Left lung (tissue), 10 donors: Measurements from ENCODE around the gene ARMC8. TPM values are rescaled to one million over a fixed set of nuclear protein-coding genes. Genes with fewer than 3 reads are reported as not detected.

ENCODE experiments used
- ATAC-seq: fragments of 200-7000 bp; cut with Tn5 transposase; one replicate; pipeline ENCODE4 v1.9.1; 2020; ENCODE audit warnings: moderate library complexity
- DNase-seq, 4 donors: peaks; one replicate each; pipeline ENCODE4 v3.0.0-alpha.2; 2013 to 2020
- H3K27ac ChIP-seq, 2 donors: fragments of 200-600 bp; sonication (generic) in 1 of 2; one replicate each; pipeline versions ENCODE4 v1.5.0 to v1.8.0; 2020 to 2021
- H3K27me3 ChIP-seq, 2 donors: fragments of 200-600 bp; sonication (generic) in 1 of 2; one replicate each; pipeline versions ENCODE4 v1.5.0 to v1.8.0; 2020 to 2021
- H3K36me3 ChIP-seq, 2 donors: fragments of 200-600 bp; sonication (generic) in 1 of 2; one replicate each; pipeline versions ENCODE4 v1.5.0 to v1.8.0; 2020 to 2021
- H3K4me1 ChIP-seq, 2 donors: fragments of 200-600 bp; one replicate each; pipeline ENCODE4 v1.8.0; 2021
- H3K4me3 ChIP-seq, 2 donors: fragments of 200-600 bp; sonication (generic) in 1 of 2; one replicate each; pipeline versions ENCODE4 v1.5.0 to v1.8.0; 2020 to 2021; ENCODE audit warnings: mild to moderate bottlenecking in 1 of 2
- H3K9me3 ChIP-seq, 2 donors: fragments of 200-600 bp; sonication (generic) in 1 of 2; one replicate each; pipeline versions ENCODE4 v1.5.0 to v1.8.0; 2020 to 2021
- intact Hi-C, 2 donors: fragments of 100-400 bp; cut with DNase I; formaldehyde crosslinking; loops; one replicate each; pipeline versions ENCODE4 v1.11.2 to v1.14.2; 2022
- polyA plus RNA-seq, 6 donors: library from polyadenylated mRNA; unstranded; fragments of 120-200 nt; gene quantifications; one replicate each; pipeline ENCODE4 v1.2.1, GENCODE V29; 2013; ENCODE audit not compliant: insufficient read length in 6 of 6
- total RNA-seq, 2 donors: library from RNA; stranded (reverse); fragmentation: NEBNext Ultra II Directional; extraction: Animal tissue kit (Norgen Biotek cat#: 25700); gene quantifications; one replicate each; pipeline ENCODE4 v1.2.1, GENCODE V29; 2021
- TF ChIP-seq, protein P1 (sequence below), 2 donors: fragments of 200-600 bp; sonication (generic) in 1 of 2; IDR thresholded peaks; one replicate each; pipeline versions ENCODE4 v1.5.0 to v1.8.0; 2021; ENCODE audit warnings: antibody characterized with exemption in 2 of 2
- donor health status: DM: no; HTN: yes; CAD: no.
- donor health status: DM: no; HTN: no; CAD: no.

Gene ARMC8
- total and polyA plus RNA-seq, 8 donors, result 37.1 to 56.4 (median 50.6) TPM

DNA sequence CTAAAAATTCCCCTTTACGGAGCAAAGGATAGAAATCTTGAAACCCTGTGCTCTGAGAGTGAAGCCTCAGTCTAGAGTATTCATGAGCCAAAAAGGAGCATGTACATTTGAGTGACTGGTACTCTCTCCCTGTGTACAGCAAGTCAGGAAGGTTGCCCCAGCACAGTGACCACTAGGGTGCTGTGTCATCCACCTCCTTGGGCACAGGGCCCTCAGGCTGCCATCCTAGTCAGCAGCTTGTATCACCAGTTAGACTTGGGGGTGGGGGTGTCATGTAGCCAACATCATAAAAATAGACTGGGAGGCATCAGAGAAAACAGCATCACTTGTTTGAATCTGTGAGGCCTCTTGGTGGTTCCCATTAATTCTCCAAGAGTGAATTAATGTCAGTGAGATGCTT lies 130.6 kb downstream of the ARMC8 start:
- TF ChIP-seq, protein P1, sequence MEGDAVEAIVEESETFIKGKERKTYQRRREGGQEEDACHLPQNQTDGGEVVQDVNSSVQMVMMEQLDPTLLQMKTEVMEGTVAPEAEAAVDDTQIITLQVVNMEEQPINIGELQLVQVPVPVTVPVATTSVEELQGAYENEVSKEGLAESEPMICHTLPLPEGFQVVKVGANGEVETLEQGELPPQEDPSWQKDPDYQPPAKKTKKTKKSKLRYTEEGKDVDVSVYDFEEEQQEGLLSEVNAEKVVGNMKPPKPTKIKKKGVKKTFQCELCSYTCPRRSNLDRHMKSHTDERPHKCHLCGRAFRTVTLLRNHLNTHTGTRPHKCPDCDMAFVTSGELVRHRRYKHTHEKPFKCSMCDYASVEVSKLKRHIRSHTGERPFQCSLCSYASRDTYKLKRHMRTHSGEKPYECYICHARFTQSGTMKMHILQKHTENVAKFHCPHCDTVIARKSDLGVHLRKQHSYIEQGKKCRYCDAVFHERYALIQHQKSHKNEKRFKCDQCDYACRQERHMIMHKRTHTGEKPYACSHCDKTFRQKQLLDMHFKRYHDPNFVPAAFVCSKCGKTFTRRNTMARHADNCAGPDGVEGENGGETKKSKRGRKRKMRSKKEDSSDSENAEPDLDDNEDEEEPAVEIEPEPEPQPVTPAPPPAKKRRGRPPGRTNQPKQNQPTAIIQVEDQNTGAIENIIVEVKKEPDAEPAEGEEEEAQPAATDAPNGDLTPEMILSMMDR (IDR thresholded peaks at IDR 0.05), result no peak
- H3K27ac ChIP-seq, result no peak overlapping the region
- H3K36me3 ChIP-seq, result no peaks in the 10 kb centered on the region
- intact Hi-C loops, result no loop called here
- no peaks in the 10 kb centered on the region for H3K4me1 ChIP-seq
- no peaks in the 10 kb centered on the region for H3K27me3 ChIP-seq
- ATAC-seq, result no peak
- H3K9me3 ChIP-seq, result no peaks in the 10 kb centered on the region
- H3K4me3 ChIP-seq, result no peak overlapping the region
- no peak for DNase-seq

DNA sequence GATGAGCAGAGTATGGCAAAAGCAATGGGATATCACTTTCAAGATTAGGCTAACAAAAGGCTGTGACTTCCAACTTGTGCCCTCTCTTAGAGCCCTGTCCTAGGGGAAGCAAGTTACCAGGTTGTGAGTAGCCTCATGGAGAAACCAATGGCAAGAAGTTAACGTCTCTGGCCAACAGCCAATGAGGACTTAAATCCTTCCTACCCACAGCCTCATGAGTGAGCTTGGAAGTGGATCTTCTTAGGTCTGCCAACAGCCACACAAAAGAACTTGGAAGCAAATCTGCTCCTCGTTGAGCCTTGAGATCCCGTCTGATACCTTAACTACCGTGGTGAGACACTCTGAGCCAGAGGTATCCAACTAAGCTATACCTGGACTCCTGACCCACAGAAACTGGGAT lies 136.9 kb downstream of the ARMC8 start:
- TF ChIP-seq, protein P1 (IDR thresholded peaks at IDR 0.05), result no peak
- DNase-seq (no peak), ATAC-seq (no peak)
- H3K4me1 ChIP-seq, result peaks cover 2 to 3% of the 10 kb centered on the region in 2 donors
- H3K9me3 ChIP-seq, result no peaks in the 10 kb centered on the region
- intact Hi-C loops, result no loop called here
- H3K36me3 ChIP-seq, result no peaks in the 10 kb centered on the region
- H3K27me3 ChIP-seq, result no peaks in the 10 kb centered on the region
- no peak overlapping the region for H3K27ac ChIP-seq
- no peak overlapping the region for H3K4me3 ChIP-seq

DNA sequence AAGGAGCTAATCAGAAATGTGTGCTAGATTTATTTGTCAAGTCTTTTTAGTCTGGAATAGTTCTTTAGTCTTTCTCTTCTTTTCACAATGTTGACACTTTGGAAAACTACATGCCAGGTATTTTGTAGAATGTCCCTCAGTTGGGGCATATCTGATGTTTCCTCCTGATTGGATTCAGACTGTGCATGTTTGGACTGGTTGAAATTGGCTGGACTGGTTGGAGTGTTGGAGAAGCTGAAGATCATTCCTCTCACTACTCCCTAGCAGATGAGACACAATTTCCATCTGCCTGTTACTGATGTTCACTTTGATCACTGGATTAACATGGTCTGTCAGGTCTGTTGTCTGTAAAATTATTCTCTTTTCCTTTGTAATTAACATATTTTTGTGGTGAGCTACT lies 138.9 kb downstream of the ARMC8 start:
- Histone ChIP-seq H3K27ac (no peak overlapping the region), H3K4me1 (peaks cover 5 to 15% of the 10 kb centered on the region in 2 donors), H3K27me3 (no peaks in the 10 kb centered on the region), H3K9me3 (no peaks in the 10 kb centered on the region), H3K36me3 (no peaks in the 10 kb centered on the region), H3K4me3 (no peak overlapping the region)
- intact Hi-C loops, result no loop called here
- ATAC-seq (no peak), DNase-seq (no peak)
- TF ChIP-seq, protein P1 (IDR thresholded peaks at IDR 0.05), result no peak

DNA sequence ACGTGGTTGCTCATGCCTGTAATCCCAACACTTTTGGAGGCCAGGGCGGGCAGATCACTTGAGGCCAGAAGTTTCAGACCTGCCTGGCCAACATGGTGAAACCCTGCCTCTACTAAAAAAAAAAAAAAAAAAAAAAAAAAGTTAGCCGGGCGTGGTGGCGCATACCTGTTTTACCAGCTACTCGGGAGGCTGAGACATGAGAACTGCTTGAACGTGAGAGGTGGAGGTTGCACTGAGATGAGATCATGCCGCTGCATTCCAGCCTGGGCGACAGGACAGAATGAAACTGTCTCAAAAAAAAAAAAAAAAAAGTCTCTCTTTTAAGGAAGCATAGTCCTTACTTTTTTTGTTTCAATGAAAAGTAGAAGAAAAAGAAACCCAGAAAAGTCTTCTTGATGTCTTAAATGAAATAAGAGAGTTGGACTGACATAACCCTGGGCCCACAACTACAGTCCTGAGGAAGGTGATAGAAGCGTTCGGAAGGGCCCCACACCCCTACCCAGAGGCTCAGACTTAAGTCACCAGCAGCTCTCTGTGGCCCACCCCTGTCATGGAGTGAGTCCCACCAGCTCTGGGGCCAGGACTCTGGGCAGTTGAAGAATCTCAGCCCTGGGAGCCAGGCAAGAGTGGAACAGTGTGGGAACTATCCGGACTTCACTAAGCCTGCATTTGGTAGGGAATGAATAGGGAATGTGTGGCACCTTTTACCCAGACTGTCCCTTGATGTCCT lies 139.9 kb downstream of the ARMC8 start:
- H3K4me1 ChIP-seq, result peaks cover 5 to 15% of the 10 kb centered on the region in 2 donors
- H3K27ac ChIP-seq, result no peak overlapping the region
- no peaks in the 10 kb centered on the region for H3K27me3 ChIP-seq
- H3K36me3 ChIP-seq, result no peaks in the 10 kb centered on the region
- DNase-seq, result no peak
- no peak overlapping the region for H3K4me3 ChIP-seq
- TF ChIP-seq, protein P1 (IDR thresholded peaks at IDR 0.05), result no peak
- no peak for ATAC-seq
- intact Hi-C loops, result no loop called here
- no peaks in the 10 kb centered on the region for H3K9me3 ChIP-seq

DNA sequence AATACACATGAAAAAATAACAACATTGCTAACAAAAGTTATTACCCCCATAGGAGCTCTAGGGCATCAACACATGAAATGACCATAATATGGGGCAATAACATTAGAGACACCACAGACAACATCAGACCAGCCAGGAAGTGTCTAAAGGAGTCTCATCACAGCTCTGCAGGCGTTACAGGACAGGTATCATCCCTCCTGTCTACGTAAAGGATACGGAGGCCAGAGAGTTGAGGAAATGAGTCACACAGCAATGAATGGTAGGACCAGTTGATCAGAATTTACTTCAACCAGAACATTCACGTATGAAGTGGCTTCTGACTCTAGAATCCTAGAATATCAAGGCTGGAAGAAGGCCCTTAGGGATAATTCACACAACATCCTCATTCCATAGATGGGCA lies 140.7 kb downstream of the ARMC8 start:
- TF ChIP-seq, protein P1 (IDR thresholded peaks at IDR 0.05), result no peak
- Histone ChIP-seq H3K27me3 (no peaks in the 10 kb centered on the region), H3K4me3 (no peak overlapping the region), H3K27ac (no peak overlapping the region), H3K36me3 (no peaks in the 10 kb centered on the region), H3K4me1 (peaks cover 5 to 15% of the 10 kb centered on the region in 2 donors), H3K9me3 (no peaks in the 10 kb centered on the region)
- DNase-seq (no peak), ATAC-seq (no peak)
- intact Hi-C loops, result no loop called here
